Hematopoietic multipotent progenitor cell treated with erythropoietin and hydrocortisone succinate and interleukin-3 and kit ligand, for 17 days (in vitro differentiated cells): ENCODE data around the gene YJU2.

ENCODE experiments used
- DNase-seq: peaks from one replicate; pipeline ENCODE4 v3.0.0-alpha.2; 2015; ENCODE audit warnings: low spot score

YJU2 gene

DNA sequence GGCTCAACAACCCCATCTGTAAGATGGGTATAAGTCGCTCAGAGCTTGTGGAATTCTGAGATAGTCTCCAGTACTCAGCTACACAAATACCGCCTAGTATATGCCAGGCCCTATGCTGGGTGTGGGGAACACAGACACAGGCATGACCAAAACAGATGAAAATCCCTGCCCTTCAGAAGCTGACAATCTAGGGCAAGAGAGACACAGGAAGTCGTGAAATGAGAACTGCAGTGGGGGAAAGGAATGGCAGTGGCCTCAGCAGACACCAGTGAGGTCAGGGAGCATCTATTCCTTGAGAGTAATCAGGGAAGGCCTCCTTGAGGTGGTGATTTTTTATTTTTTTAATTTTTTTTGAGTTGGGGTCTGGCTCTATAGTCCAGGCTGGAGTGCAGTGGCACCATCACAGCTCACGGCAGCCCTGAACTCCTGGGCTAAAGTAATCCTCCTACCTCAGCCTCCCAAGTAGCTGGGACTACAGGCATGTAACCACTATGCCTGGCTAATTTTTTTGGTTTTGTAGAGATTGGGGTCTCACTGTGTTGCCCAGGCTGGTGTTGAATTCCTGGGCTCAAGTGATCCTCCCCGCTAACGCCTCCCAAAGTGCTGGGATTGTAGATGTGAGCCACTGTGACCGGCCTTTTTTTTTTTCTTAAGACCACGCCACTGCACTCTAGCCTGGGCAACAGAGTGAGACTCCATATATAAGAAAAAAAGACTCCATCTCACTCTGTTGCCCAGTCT, 52.1 kb downstream of the YJU2 start:
- DNase-seq, result no peak

DNA sequence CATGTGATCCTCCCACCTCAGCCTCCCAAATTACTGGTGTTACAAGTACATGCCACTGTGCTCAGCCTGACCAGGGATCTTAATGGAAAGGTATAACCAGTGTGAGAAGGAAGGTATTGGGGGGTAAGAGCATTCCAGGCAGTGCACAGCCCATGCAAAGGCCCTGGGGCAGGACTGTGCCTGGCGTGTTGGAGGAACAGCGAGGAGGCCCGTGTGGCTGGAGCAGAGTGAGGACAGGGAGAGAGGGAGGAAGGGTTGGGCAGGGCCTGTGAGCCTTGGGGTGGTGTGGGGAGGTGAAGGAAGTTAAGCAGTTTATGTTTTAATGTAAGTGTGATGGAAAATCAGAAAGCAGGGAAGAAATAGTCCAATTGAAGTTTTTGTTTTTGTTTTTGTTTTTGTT, 53.7 kb downstream of the YJU2 start:
- DNase-seq, result no peak

GRCh38 chr19:4301590-4302242, 54.8 kb downstream of the YJU2 start:
- no peak for DNase-seq

DNA sequence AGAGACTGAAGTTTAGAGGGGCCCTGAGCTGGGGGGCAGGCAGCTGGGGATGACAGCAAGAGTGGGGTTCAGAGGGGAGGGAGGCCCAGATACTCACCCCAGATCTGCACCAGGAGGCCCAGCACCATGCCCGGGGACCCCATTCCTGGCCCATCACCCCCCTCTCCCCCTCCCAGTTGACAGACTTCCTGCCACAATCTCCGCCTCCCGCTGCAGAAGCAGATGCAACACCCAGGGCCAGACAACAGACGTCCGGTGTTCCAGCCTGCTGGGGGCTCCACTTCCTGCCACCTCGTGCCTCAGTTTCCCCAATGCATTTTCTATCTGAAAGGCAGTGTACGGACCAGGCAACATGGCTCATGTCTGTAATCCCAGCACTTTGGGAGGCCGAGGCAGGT, 55.4 kb downstream of the YJU2 start, which contains the start of gene TMIGD2:
TSS of gene TMIGD2 (minus strand) at position 147 of the 398 bp plus-strand sequence. CDS start at position 143, 4 bp downstream.
- DNase-seq, result no peak

- no peak for DNase-seq
Measured at GRCh38 chr19:4303819-4304537, 57.1 kb downstream of the YJU2 start.

- no peak for DNase-seq
Measured at GRCh38 chr19:4304538-4305256, 57.8 kb downstream of the YJU2 start, which contains the start of gene FSD1. Gene FSD1 (plus strand): TSS chr19:4304598. CDS start chr19:4304747, 149 bp downstream.

- no peak for DNase-seq
Measured at GRCh38 chr19:4305257-4305612, 58.4 kb downstream of the YJU2 start.

GRCh38 chr19:4305659-4306058, 58.8 kb downstream of the YJU2 start:
- DNase-seq, result no peak

DNA sequence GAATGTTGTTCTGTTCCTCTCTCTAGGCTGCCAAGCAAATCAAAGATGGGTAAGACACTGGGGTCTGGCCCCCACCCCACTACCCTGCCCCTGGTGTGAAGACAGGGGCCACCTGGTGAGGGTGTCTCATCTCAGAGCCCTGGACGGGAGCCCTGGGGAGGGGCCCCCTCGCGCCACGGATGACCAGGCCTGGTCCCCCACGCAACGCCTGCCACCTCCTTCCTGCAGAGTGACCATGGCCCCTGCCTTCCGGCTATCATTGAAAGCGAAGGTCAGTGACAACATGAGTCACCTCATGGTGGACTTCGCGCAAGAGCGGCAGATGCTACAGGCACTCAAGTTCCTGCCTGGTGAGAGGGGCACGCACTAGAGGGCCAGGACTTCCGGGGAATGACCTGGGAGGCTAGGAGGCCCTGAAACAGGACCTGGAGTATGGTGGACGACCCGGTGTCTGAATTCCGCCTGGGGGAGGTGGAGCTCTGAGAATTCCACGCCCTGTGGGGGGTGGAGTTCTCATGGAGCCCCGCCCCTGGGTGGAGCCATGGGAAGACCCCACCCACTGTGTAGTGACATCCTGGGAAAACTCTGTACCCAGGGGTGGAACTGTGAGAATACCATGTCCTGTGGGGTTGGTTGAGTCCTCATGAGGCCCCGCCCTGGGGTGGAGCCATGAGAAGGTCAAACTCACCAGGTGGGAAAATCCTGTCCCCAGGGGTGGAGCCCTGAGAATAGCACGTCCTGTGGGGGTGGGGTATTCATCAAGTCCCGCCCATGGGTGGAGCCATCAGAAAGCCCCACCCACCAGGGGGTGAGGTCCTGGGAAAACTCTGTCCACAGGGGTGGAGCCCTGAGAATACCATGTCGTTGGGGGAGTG, 63.6 kb downstream of the YJU2 start:
- peak; percentile 31 for DNase-seq

DNA sequence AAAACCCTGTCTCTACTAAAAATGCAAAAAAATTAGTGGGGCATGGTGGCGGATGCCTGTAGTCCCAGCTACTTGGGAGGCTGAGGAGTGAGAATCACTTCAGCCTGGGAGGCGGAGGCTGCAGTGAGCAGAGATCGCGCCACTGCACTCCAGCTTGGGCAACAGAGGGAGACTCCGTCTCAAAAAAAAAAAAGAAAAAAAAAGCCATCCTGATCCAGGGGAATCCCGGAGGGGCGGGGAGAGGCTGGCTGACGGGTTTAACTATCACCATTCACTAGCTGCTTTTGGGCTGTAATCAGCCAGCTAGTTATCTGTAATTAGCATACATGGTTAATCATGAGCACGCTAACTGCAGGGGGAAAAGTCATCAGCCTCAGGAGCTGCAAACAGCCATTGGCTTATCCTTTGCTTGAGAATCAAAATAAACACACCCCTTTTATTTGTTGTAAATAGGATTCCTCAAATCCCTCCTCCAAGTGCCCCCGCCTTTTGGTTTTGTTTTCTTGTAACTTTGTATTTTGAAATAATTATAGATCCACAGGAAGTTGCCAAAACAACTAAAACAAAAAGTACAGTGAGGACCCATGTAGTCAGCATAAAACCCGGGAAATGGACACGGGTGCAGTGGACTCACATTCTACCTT, 67.1 kb downstream of the YJU2 start:
- no peak for DNase-seq

DNA sequence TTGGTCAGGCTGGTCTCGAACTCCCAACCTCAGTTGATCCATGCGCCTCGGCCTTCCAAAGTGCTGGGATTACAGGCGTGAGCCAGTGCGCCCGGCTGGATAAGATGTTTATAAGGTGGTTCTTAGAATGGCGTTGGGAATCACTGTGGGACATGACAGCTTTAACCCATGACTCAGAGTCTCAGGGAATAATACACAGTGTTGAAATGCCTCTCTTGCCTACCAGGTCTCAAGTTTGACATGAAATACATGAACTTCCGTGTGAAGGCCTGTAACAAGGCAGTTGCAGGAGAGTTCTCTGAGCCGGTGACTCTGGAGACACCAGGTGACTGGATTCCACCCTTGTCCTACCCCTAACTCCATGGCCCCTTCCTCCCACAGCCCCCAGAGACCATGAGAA, 70.1 kb downstream of the YJU2 start:
- DNase-seq, result no peak

DNA sequence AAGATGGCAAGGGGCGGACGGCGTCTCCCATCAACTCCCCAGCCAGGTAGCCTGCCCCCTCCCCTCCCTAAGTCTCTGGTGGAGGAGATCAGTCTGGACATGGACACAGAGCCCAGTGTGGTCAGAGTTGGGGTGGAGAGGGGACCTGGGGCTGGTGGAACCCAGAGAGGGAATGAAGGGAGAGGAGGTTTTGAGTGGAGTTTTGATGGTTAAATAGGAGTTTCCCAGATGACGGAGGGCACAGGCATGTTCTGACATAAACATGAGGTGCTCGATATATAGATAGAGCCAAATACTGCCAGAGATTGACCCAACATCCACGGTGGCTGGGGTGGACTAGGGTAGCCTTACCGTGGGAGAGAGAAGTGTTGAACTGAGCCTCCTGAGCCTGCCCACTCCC, 71.6 kb downstream of the YJU2 start:
- DNase-seq, result no peak
